HL-60 (cell line): Measurements from ENCODE around the gene PCSK2.

Source experiments
- DNase-seq, 2 experiments: peaks; one replicate each; pipeline ENCODE4 v3.0.0-alpha.2; 2010 to 2020; ENCODE audit warnings: low read depth in 1 of 2, low spot score in 1 of 2
- H3K27ac ChIP-seq: fragments of 250-450 bp; sonication (Bioruptor Pico); replicated peaks from 2 replicates; pipeline ENCODE4 v1.5.1; 2020; ENCODE audit warnings: mild to moderate bottlenecking, moderate library complexity
- H3K27me3 ChIP-seq: fragments of 250-450 bp; sonication (Bioruptor Pico); 2 replicates; pipeline ENCODE4 v1.5.1; 2021; ENCODE audit warnings: mild to moderate bottlenecking, moderate library complexity; ENCODE audit not compliant: insufficient read depth, poor library complexity, severe bottlenecking
- H3K4me3 ChIP-seq: replicated peaks from 2 replicates; pipeline ENCODE4 v1.5.1; 2011; ENCODE audit warnings: mild to moderate bottlenecking, control low read depth, low read length; ENCODE audit not compliant: insufficient read depth
- GABPA ChIP-seq: IDR thresholded peaks from 2 replicates; pipeline ENCODE4 v1.6.1; 2012; ENCODE audit warnings: low read depth
- POLR2AphosphoS5 ChIP-seq: IDR thresholded peaks from 2 replicates; pipeline ENCODE4 v1.6.1; 2012; ENCODE audit warnings: low read depth
- SPI1 ChIP-seq: IDR thresholded peaks from 2 replicates; pipeline ENCODE4 v1.6.1; 2012; ENCODE audit warnings: low read depth, mild to moderate bottlenecking, borderline replicate concordance
- TF ChIP-seq, protein P1 (sequence below): IDR thresholded peaks from one replicate; pipeline ENCODE4 v1.5.1; 2011; ENCODE audit warnings: low read length, control low read depth, inconsistent platforms; ENCODE audit not compliant: insufficient read depth
- TF ChIP-seq, protein P2 (sequence below): IDR thresholded peaks from 2 replicates; pipeline ENCODE4 v1.6.1; 2012; ENCODE audit warnings: low read depth; ENCODE audit not compliant: insufficient replicate concordance

Gene PCSK2

DNA sequence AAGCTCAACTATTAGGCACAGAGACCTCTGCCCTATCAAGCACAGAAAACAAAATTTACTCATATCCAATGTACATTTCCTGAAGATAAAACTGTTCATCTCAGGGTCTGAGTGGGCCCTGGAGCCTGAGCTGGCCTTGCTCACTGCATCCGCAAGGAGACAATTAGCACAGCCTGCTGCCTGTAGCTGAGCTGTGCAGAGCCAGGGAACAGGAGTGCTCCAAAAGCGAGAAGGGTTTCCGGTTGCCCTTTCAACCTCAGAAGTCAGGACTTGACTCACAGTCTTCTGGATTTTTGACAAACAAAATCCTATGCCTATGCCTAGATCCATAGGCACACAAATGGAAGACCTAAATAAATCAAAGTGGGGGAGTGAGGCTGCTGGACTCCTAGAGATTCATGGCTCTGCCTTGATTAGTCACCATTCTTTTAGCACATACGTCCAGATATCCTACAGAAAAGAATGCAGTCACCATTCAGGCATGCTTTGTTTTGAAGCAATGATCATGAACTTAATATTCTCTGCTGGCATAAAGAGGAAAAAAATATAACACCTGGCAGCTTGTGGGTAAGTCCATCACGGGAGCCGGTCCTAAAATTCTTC is 230.8 kb downstream of the PCSK2 start:
- DNase-seq = no peak
- H3K27ac ChIP-seq = no peak overlapping the region
- TF ChIP-seq POLR2AphosphoS5 = no peak
- TF ChIP-seq GABPA = no peak
- TF ChIP-seq, protein P1, sequence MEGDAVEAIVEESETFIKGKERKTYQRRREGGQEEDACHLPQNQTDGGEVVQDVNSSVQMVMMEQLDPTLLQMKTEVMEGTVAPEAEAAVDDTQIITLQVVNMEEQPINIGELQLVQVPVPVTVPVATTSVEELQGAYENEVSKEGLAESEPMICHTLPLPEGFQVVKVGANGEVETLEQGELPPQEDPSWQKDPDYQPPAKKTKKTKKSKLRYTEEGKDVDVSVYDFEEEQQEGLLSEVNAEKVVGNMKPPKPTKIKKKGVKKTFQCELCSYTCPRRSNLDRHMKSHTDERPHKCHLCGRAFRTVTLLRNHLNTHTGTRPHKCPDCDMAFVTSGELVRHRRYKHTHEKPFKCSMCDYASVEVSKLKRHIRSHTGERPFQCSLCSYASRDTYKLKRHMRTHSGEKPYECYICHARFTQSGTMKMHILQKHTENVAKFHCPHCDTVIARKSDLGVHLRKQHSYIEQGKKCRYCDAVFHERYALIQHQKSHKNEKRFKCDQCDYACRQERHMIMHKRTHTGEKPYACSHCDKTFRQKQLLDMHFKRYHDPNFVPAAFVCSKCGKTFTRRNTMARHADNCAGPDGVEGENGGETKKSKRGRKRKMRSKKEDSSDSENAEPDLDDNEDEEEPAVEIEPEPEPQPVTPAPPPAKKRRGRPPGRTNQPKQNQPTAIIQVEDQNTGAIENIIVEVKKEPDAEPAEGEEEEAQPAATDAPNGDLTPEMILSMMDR = no peak
- TF ChIP-seq, protein P2, sequence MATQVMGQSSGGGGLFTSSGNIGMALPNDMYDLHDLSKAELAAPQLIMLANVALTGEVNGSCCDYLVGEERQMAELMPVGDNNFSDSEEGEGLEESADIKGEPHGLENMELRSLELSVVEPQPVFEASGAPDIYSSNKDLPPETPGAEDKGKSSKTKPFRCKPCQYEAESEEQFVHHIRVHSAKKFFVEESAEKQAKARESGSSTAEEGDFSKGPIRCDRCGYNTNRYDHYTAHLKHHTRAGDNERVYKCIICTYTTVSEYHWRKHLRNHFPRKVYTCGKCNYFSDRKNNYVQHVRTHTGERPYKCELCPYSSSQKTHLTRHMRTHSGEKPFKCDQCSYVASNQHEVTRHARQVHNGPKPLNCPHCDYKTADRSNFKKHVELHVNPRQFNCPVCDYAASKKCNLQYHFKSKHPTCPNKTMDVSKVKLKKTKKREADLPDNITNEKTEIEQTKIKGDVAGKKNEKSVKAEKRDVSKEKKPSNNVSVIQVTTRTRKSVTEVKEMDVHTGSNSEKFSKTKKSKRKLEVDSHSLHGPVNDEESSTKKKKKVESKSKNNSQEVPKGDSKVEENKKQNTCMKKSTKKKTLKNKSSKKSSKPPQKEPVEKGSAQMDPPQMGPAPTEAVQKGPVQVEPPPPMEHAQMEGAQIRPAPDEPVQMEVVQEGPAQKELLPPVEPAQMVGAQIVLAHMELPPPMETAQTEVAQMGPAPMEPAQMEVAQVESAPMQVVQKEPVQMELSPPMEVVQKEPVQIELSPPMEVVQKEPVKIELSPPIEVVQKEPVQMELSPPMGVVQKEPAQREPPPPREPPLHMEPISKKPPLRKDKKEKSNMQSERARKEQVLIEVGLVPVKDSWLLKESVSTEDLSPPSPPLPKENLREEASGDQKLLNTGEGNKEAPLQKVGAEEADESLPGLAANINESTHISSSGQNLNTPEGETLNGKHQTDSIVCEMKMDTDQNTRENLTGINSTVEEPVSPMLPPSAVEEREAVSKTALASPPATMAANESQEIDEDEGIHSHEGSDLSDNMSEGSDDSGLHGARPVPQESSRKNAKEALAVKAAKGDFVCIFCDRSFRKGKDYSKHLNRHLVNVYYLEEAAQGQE = no peak
- no peak for TF ChIP-seq SPI1
- no peak overlapping the region for H3K4me3 ChIP-seq
- H3K27me3 ChIP-seq = peaks cover 6% of the 10 kb centered on the region

DNA sequence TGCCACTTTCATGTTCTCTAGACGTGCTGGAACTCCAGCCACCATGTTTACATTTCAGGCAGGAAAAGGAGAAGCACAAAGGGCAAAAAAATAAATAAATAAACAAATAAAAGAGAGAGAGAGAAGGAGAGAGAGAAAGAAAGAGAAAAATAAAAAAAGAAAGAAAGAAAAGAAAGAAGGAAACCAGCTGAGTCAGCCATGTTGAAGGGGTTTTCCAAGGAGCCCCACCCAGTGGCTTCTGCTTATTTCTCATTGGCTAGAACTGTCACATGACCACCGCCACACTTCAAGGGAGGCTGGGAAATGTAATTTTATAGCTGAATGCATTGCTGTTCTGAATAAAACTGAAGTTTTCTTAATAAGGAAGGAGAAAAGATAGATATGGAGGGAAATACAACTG is 233.3 kb downstream of the PCSK2 start:
- H3K27me3 ChIP-seq = peaks cover 4% of the 10 kb centered on the region
- H3K27ac ChIP-seq = no peak overlapping the region
- TF ChIP-seq, protein P2 = no peak
- TF ChIP-seq, protein P1 = no peak
- TF ChIP-seq SPI1 (no peak), GABPA (no peak), POLR2AphosphoS5 (no peak)
- no peak overlapping the region for H3K4me3 ChIP-seq
- DNase-seq = no peak

DNA sequence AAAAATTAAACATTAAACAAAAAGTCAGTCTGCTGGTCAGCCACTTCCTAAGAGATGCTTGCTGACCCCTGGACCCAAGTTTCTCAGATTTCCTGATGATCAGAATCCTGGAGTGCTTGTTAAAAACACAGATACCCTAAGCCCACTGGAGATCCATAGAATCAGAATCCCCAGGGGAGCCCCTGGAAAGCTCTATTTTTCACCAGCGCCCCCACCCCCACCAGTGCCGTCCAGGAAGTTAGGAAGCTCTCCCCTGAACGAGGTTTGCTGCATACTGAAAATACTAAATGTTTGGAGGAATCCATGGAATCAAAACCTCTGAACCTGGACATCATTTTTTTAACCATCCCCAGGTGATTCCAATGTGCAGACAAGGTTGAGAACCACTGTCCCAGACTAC is 235.1 kb downstream of the PCSK2 start:
- no peaks in the 10 kb centered on the region for H3K27me3 ChIP-seq
- TF ChIP-seq, protein P1 = no peak
- TF ChIP-seq GABPA (no peak), POLR2AphosphoS5 (no peak)
- TF ChIP-seq, protein P2 = no peak
- DNase-seq = no peak
- H3K4me3 ChIP-seq = no peak overlapping the region
- H3K27ac ChIP-seq = no peak overlapping the region
